ENCODE results near the gene CAMK1D. TPM values are rescaled to one million over a fixed set of nuclear protein-coding genes. Genes with fewer than 3 reads are reported as not detected.
A peak's percentile ranks its signal among the peaks of the same experiment; 100 is the strongest.
"Not testable (repeated sequence)": the region's sequence is repeated elsewhere in the genome, so short reads cannot be mapped to it uniquely, and the experiment has no call there.

Gene CAMK1D
- total and polyA plus RNA-seq, 2 donors = 11.2 to 14.6 TPM

GRCh38 chr10:12434277-12434676 is 84.9 kb downstream of the CAMK1D start:
- peaks cover 13 to 42% of the 10 kb centered on the region in 2 donors for H3K4me1 ChIP-seq (ENCODE audit: control insufficient read depth in 2 of 2, insufficient read depth in 2 of 2, low read length in 2 of 2)
- no peak overlapping the region for H3K27ac ChIP-seq (ENCODE audit: low read depth in 1 of 2, low read length in 1 of 2)
- no peaks in the 10 kb centered on the region for H3K36me3 ChIP-seq (ENCODE audit: control insufficient read depth in 2 of 2, insufficient read depth in 2 of 2, low read length in 1 of 2)
- no peak for DNase-seq (ENCODE audit: low read depth in 6 of 9, low spot score in 9 of 9)
- 97% methylated on average over 6 of the region's 6 CpGs for WGBS
- H3K4me3 ChIP-seq (ENCODE audit: low read length in 2 of 2) = no peak overlapping the region
- no peaks in the 10 kb centered on the region for H3K27me3 ChIP-seq (ENCODE audit: control insufficient read depth in 2 of 2, insufficient read depth in 1 of 2, low read length in 1 of 2)
- H3K9me3 ChIP-seq (ENCODE audit: control insufficient read depth in 2 of 2, insufficient read depth in 1 of 2, low read length in 1 of 2) = peaks cover 0 to 1% of the 10 kb centered on the region in 2 donors

- 98% methylated on average over 8 of the region's 8 CpGs for WGBS
- not testable (repeated sequence) for H3K36me3 ChIP-seq (ENCODE audit: control insufficient read depth in 2 of 2, insufficient read depth in 2 of 2, low read length in 1 of 2); H3K9me3 ChIP-seq (ENCODE audit: control insufficient read depth in 2 of 2, insufficient read depth in 1 of 2, low read length in 1 of 2); H3K4me3 ChIP-seq (ENCODE audit: low read length in 2 of 2); H3K27ac ChIP-seq (ENCODE audit: low read depth in 1 of 2, low read length in 1 of 2); DNase-seq (ENCODE audit: low read depth in 6 of 9, low spot score in 9 of 9); H3K27me3 ChIP-seq (ENCODE audit: control insufficient read depth in 2 of 2, insufficient read depth in 1 of 2, low read length in 1 of 2)
- peaks cover 10 to 39% of the 10 kb centered on the region in 2 donors for H3K4me1 ChIP-seq (ENCODE audit: control insufficient read depth in 2 of 2, insufficient read depth in 2 of 2, low read length in 2 of 2)
Observed at GRCh38 chr10:12434677-12435076, 85.3 kb downstream of the CAMK1D start.

GRCh38 chr10:12435348-12435747 is 86.0 kb downstream of the CAMK1D start:
- no peak for DNase-seq (ENCODE audit: low read depth in 6 of 9, low spot score in 9 of 9)
- Histone ChIP-seq H3K9me3 (ENCODE audit: control insufficient read depth in 2 of 2, insufficient read depth in 1 of 2, low read length in 1 of 2) (peaks cover 0 to 8% of the 10 kb centered on the region in 2 donors), H3K27ac (ENCODE audit: low read depth in 1 of 2, low read length in 1 of 2) (no peak overlapping the region), H3K36me3 (ENCODE audit: control insufficient read depth in 2 of 2, insufficient read depth in 2 of 2, low read length in 1 of 2) (no peaks in the 10 kb centered on the region), H3K4me1 (ENCODE audit: control insufficient read depth in 2 of 2, insufficient read depth in 2 of 2, low read length in 2 of 2) (peaks cover 5 to 32% of the 10 kb centered on the region in 2 donors), H3K27me3 (ENCODE audit: control insufficient read depth in 2 of 2, insufficient read depth in 1 of 2, low read length in 1 of 2) (no peaks in the 10 kb centered on the region), H3K4me3 (ENCODE audit: low read length in 2 of 2) (no peak overlapping the region)
- 96% methylated on average over 6 of the region's 6 CpGs for WGBS

GRCh38 chr10:12438919-12439692 is 89.8 kb downstream of the CAMK1D start:
- H3K4me3 ChIP-seq (ENCODE audit: low read length in 2 of 2) = no peak overlapping the region
- no peaks in the 10 kb centered on the region for H3K36me3 ChIP-seq (ENCODE audit: control insufficient read depth in 2 of 2, insufficient read depth in 2 of 2, low read length in 1 of 2)
- DNase-seq (ENCODE audit: low read depth in 6 of 9, low spot score in 9 of 9) = no peak
- H3K27ac ChIP-seq (ENCODE audit: low read depth in 1 of 2, low read length in 1 of 2) = no peak overlapping the region
- 97% methylated on average over 16 of the region's 16 CpGs for WGBS
- H3K27me3 ChIP-seq (ENCODE audit: control insufficient read depth in 2 of 2, insufficient read depth in 1 of 2, low read length in 1 of 2) = no peaks in the 10 kb centered on the region
- peaks cover 0 to 8% of the 10 kb centered on the region in 2 donors for H3K9me3 ChIP-seq (ENCODE audit: control insufficient read depth in 2 of 2, insufficient read depth in 1 of 2, low read length in 1 of 2)
- no peaks in the 10 kb centered on the region for H3K4me1 ChIP-seq (ENCODE audit: control insufficient read depth in 2 of 2, insufficient read depth in 2 of 2, low read length in 2 of 2)

GRCh38 chr10:12439767-12440166 is 90.4 kb downstream of the CAMK1D start:
- WGBS = 91% methylated on average over 6 of the region's 6 CpGs
- DNase-seq (ENCODE audit: low read depth in 6 of 9, low spot score in 9 of 9); H3K4me1 ChIP-seq (ENCODE audit: control insufficient read depth in 2 of 2, insufficient read depth in 2 of 2, low read length in 2 of 2); H3K27me3 ChIP-seq (ENCODE audit: control insufficient read depth in 2 of 2, insufficient read depth in 1 of 2, low read length in 1 of 2); H3K4me3 ChIP-seq (ENCODE audit: low read length in 2 of 2); H3K9me3 ChIP-seq (ENCODE audit: control insufficient read depth in 2 of 2, insufficient read depth in 1 of 2, low read length in 1 of 2); H3K36me3 ChIP-seq (ENCODE audit: control insufficient read depth in 2 of 2, insufficient read depth in 2 of 2, low read length in 1 of 2); H3K27ac ChIP-seq (ENCODE audit: low read depth in 1 of 2, low read length in 1 of 2): not testable (repeated sequence)

- 98% methylated on average over 8 of the region's 8 CpGs for WGBS
- no peak overlapping the region for H3K4me3 ChIP-seq (ENCODE audit: low read length in 2 of 2)
- H3K36me3 ChIP-seq (ENCODE audit: control insufficient read depth in 2 of 2, insufficient read depth in 2 of 2, low read length in 1 of 2) = no peaks in the 10 kb centered on the region
- no peak overlapping the region for H3K27ac ChIP-seq (ENCODE audit: low read depth in 1 of 2, low read length in 1 of 2)
- no peaks in the 10 kb centered on the region for H3K27me3 ChIP-seq (ENCODE audit: control insufficient read depth in 2 of 2, insufficient read depth in 1 of 2, low read length in 1 of 2)
- peaks cover 0 to 8% of the 10 kb centered on the region in 2 donors for H3K9me3 ChIP-seq (ENCODE audit: control insufficient read depth in 2 of 2, insufficient read depth in 1 of 2, low read length in 1 of 2)
- peaks cover 2 to 5% of the 10 kb centered on the region in 2 donors for H3K4me1 ChIP-seq (ENCODE audit: control insufficient read depth in 2 of 2, insufficient read depth in 2 of 2, low read length in 2 of 2)
- DNase-seq (ENCODE audit: low read depth in 6 of 9, low spot score in 9 of 9) = no peak
Observed at GRCh38 chr10:12443026-12443425, 93.7 kb downstream of the CAMK1D start.

GRCh38 chr10:12444981-12445700 is 95.8 kb downstream of the CAMK1D start:
- Histone ChIP-seq H3K4me3 (ENCODE audit: low read length in 2 of 2) (no peak overlapping the region), H3K27me3 (ENCODE audit: control insufficient read depth in 2 of 2, insufficient read depth in 1 of 2, low read length in 1 of 2) (no peaks in the 10 kb centered on the region), H3K36me3 (ENCODE audit: control insufficient read depth in 2 of 2, insufficient read depth in 2 of 2, low read length in 1 of 2) (no peaks in the 10 kb centered on the region), H3K9me3 (ENCODE audit: control insufficient read depth in 2 of 2, insufficient read depth in 1 of 2, low read length in 1 of 2) (no peaks in the 10 kb centered on the region), H3K27ac (ENCODE audit: low read depth in 1 of 2, low read length in 1 of 2) (peak overlapping the region in 1 of 2 donors; percentile 31), H3K4me1 (ENCODE audit: control insufficient read depth in 2 of 2, insufficient read depth in 2 of 2, low read length in 2 of 2) (peaks cover 12 to 16% of the 10 kb centered on the region in 2 donors)
- no peak for DNase-seq (ENCODE audit: low read depth in 6 of 9, low spot score in 9 of 9)
- 95% methylated on average over 6 of the region's 6 CpGs for WGBS

- no peak for DNase-seq (ENCODE audit: low read depth in 6 of 9, low spot score in 9 of 9)
- H3K27me3 ChIP-seq (ENCODE audit: control insufficient read depth in 2 of 2, insufficient read depth in 1 of 2, low read length in 1 of 2) = no peaks in the 10 kb centered on the region
- WGBS = 97% methylated on average over 4 of the region's 4 CpGs
- H3K4me3 ChIP-seq (ENCODE audit: low read length in 2 of 2) = no peak overlapping the region
- H3K27ac ChIP-seq (ENCODE audit: low read depth in 1 of 2, low read length in 1 of 2) = no peak overlapping the region
- peaks cover 12 to 16% of the 10 kb centered on the region in 2 donors for H3K4me1 ChIP-seq (ENCODE audit: control insufficient read depth in 2 of 2, insufficient read depth in 2 of 2, low read length in 2 of 2)
- no peaks in the 10 kb centered on the region for H3K36me3 ChIP-seq (ENCODE audit: control insufficient read depth in 2 of 2, insufficient read depth in 2 of 2, low read length in 1 of 2)
- no peaks in the 10 kb centered on the region for H3K9me3 ChIP-seq (ENCODE audit: control insufficient read depth in 2 of 2, insufficient read depth in 1 of 2, low read length in 1 of 2)
Observed at GRCh38 chr10:12445701-12446334, 96.5 kb downstream of the CAMK1D start.

GRCh38 chr10:12448340-12448728 is 99.0 kb downstream of the CAMK1D start:
- DNase-seq (ENCODE audit: low read depth in 6 of 9, low spot score in 9 of 9) = peak in 1 of 9 donors; percentile 6
- WGBS = 58% methylated on average over 3 of the region's 3 CpGs
- Histone ChIP-seq H3K27me3 (ENCODE audit: control insufficient read depth in 2 of 2, insufficient read depth in 1 of 2, low read length in 1 of 2) (no peaks in the 10 kb centered on the region), H3K9me3 (ENCODE audit: control insufficient read depth in 2 of 2, insufficient read depth in 1 of 2, low read length in 1 of 2) (no peaks in the 10 kb centered on the region), H3K27ac (ENCODE audit: low read depth in 1 of 2, low read length in 1 of 2) (peak overlapping the region in 1 of 2 donors; percentile 43), H3K4me1 (ENCODE audit: control insufficient read depth in 2 of 2, insufficient read depth in 2 of 2, low read length in 2 of 2) (peaks cover 12 to 16% of the 10 kb centered on the region in 2 donors), H3K36me3 (ENCODE audit: control insufficient read depth in 2 of 2, insufficient read depth in 2 of 2, low read length in 1 of 2) (no peaks in the 10 kb centered on the region), H3K4me3 (ENCODE audit: low read length in 2 of 2) (no peak overlapping the region)

All from thymus (tissue), 11 donors.